Breast epithelium (tissue), 4 donors: ENCODE results near the gene ASB7. TPM values are rescaled to one million over a fixed set of nuclear protein-coding genes. Genes with fewer than 3 reads are reported as not detected.
"Not testable (repeated sequence)": the region's sequence is repeated elsewhere in the genome, so short reads cannot be mapped to it uniquely, and the experiment has no call there.

Source experiments
- DNase-seq, 2 donors: peaks; one replicate each; pipeline ENCODE4 v3.0.0-alpha.2; 2019; ENCODE audit warnings: low spot score in 2 of 2
- H3K27ac ChIP-seq, 2 donors: fragments of 200-600 bp; sonication (generic) in 1 of 2; one replicate each; pipeline ENCODE4 v1.5.1; 2016 to 2019; ENCODE audit warnings: mild to moderate bottlenecking in 1 of 2
- H3K27me3 ChIP-seq, 2 donors: fragments of 200-600 bp; sonication (generic) in 1 of 2; one replicate each; pipeline versions ENCODE4 v1.5.1 to v1.6.0; 2017 to 2019; ENCODE audit warnings: control low read depth in 1 of 2, mild to moderate bottlenecking in 1 of 2
- H3K36me3 ChIP-seq: fragments of 200-600 bp; one replicate; pipeline ENCODE4 v1.5.1; 2019
- H3K4me1 ChIP-seq, 2 donors: fragments of 200-600 bp; sonication (generic); one replicate each; pipeline ENCODE4 v1.5.1; 2016 to 2019; ENCODE audit warnings: control low read depth in 1 of 2
- H3K4me3 ChIP-seq, 3 donors: fragments of 200-600 bp; sonication (generic); 1 replicate in 2 of 3; 2 replicates in 1 of 3; pipeline ENCODE4 v1.5.1; 2016 to 2019; ENCODE audit warnings: mild to moderate bottlenecking in 3 of 3, moderate library complexity in 2 of 3
- H3K9me3 ChIP-seq, 2 donors: fragments of 200-600 bp; sonication (generic) in 1 of 2; one replicate each; pipeline ENCODE4 v1.5.1; 2016 to 2019; ENCODE audit warnings: control low read depth in 1 of 2
- CTCF ChIP-seq, 3 donors: fragments of 450-650 bp; IDR thresholded peaks; one replicate each; pipeline ENCODE4 v1.5.1; 2016 to 2017; ENCODE audit warnings: antibody characterized with exemption in 3 of 3, mild to moderate bottlenecking in 3 of 3, moderate library complexity in 3 of 3
- POLR2A ChIP-seq: fragments of 450-650 bp; IDR thresholded peaks from one replicate; pipeline ENCODE4 v1.6.1; 2016; ENCODE audit warnings: antibody characterized with exemption, mild to moderate bottlenecking, moderate library complexity
- POLR2AphosphoS5 ChIP-seq, 3 donors: sonication (generic); formaldehyde crosslinking; IDR thresholded peaks; one replicate each; pipeline ENCODE4 v1.6.1; 2017; ENCODE audit warnings: antibody characterized with exemption in 3 of 3
- intact Hi-C: fragments of 100-400 bp; cut with DNase I; formaldehyde crosslinking; loops from one replicate; pipeline ENCODE4 v1.15.1; 2023; ENCODE audit warnings: low total_unique reads
- total RNA-seq, 3 donors: library from RNA; depleted of rRNA; stranded (reverse); fragments of >200 nt; gene quantifications; one replicate each; pipeline ENCODE4 v1.1.0, GENCODE V29; 2016

Gene ASB7
- total RNA-seq, 3 donors from 2014 or later: 10.7 to 17.1 (median 12.1) TPM

DNA sequence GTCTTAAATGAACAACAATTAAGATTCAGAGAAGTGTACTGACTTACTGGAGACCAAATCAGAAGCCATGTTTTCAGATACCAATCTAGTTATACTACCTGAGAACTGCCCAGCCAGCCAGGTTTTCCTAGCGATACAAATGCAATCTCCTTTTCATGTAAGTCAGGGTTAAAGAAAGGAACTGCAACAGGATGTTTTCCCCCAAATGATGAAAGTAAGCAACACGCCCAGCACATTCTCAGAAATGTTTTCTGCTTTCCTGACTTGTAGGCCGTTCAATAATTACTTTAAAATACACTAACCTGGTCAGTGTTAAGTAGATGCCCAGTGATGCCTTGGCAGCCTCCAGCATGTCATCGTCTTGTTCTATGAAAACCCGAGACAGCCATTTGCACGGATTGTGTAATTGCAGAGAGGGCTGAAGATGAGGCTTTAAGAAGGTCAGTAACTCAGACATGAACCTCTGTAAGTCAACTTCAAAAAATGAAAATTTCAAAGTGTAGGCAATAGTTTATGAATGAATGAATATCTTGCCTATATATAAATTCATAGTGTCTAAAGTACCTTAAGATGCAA lies 30.7 kb upstream of the ASB7 start:
- Histone ChIP-seq H3K27me3 (no peaks in the 10 kb centered on the region), H3K27ac (no peak overlapping the region), H3K9me3 (no peaks in the 10 kb centered on the region), H3K36me3 (no peaks in the 10 kb centered on the region), H3K4me3 (no peak overlapping the region), H3K4me1 (no peaks in the 10 kb centered on the region)
- TF ChIP-seq POLR2A: no peak
- no peak for TF ChIP-seq POLR2AphosphoS5 (IDR thresholded peaks at IDR 0.05)
- no peak for TF ChIP-seq CTCF (IDR thresholded peaks at IDR 0.05)
- DNase-seq: no peak
- intact Hi-C loops: no loop called here

DNA sequence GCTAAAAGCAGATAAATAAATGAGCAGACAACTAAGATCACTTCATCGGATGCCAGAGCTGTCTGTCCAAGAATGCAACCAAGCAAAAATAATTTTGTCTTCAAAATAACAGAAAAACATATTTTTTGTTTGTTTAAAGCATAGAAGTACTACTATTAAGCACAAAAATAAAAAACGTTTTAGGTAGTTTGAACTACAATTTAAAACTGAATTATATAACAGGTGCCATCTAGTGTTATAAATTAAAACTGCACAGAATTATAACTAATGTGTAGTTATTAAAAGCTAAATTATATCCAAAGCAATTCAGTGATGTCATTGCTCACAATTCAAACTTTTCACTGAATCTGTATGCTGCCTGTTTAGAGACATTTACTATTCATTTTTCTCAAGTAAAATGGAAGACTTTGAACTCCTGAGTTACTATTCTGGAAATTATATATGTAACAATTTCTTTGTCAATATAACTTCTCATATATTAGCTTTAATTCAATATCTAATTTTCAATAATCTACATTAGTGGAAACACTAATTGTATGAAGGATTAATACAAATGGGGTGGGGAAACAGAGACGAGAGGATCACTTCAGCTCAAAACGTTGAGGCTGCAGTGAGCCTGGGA lies 29.9 kb upstream of the ASB7 start:
- no peaks in the 10 kb centered on the region for H3K9me3 ChIP-seq
- no peak overlapping the region for H3K4me3 ChIP-seq
- no peak overlapping the region for H3K27ac ChIP-seq
- no peaks in the 10 kb centered on the region for H3K36me3 ChIP-seq
- TF ChIP-seq CTCF (IDR thresholded peaks at IDR 0.05): peak; percentile 16 to 59 (median 59)
- TF ChIP-seq POLR2A: no peak
- TF ChIP-seq POLR2AphosphoS5 (IDR thresholded peaks at IDR 0.05): no peak
- DNase-seq: no peak
- intact Hi-C loops: no loop called here
- no peaks in the 10 kb centered on the region for H3K4me1 ChIP-seq
- no peaks in the 10 kb centered on the region for H3K27me3 ChIP-seq

GRCh38 chr15:100573526-100573925 lies 28.9 kb upstream of the ASB7 start:
- no peak for DNase-seq
- H3K9me3 ChIP-seq: no peaks in the 10 kb centered on the region
- H3K27me3 ChIP-seq: no peaks in the 10 kb centered on the region
- H3K4me1 ChIP-seq: no peaks in the 10 kb centered on the region
- no peak overlapping the region for H3K4me3 ChIP-seq
- no peak overlapping the region for H3K27ac ChIP-seq
- intact Hi-C loops: no loop called here
- H3K36me3 ChIP-seq: no peaks in the 10 kb centered on the region
- TF ChIP-seq CTCF (IDR thresholded peaks at IDR 0.05): no peak
- TF ChIP-seq POLR2AphosphoS5 (IDR thresholded peaks at IDR 0.05): no peak
- TF ChIP-seq POLR2A: no peak

DNA sequence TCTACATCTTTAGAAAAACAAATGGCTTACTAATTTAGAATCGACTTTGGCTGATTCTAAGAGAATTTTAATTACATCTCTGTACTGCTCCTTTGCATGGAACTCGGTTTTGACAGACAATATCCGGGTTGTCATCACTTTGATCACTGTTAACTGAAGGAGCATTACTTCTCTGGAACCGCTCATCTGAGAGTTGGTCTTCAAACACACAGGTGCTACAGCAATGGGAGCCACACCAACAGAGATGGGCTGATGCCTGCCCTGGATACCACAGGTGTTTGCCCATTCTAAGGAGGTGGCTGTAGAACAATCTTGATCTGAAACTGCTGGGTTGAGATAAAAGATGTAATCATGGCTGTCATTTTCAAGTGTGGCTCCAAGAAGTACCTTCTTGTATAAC lies 22.0 kb upstream of the ASB7 start:
- no peaks in the 10 kb centered on the region for H3K36me3 ChIP-seq
- intact Hi-C loops: no loop called here
- no peaks in the 10 kb centered on the region for H3K4me1 ChIP-seq
- H3K4me3 ChIP-seq: no peak overlapping the region
- H3K9me3 ChIP-seq: no peaks in the 10 kb centered on the region
- H3K27ac ChIP-seq: no peak overlapping the region
- H3K27me3 ChIP-seq: no peaks in the 10 kb centered on the region
- no peak for DNase-seq
- no peak for TF ChIP-seq CTCF (IDR thresholded peaks at IDR 0.05)
- no peak for TF ChIP-seq POLR2A
- TF ChIP-seq POLR2AphosphoS5 (IDR thresholded peaks at IDR 0.05): no peak

DNA sequence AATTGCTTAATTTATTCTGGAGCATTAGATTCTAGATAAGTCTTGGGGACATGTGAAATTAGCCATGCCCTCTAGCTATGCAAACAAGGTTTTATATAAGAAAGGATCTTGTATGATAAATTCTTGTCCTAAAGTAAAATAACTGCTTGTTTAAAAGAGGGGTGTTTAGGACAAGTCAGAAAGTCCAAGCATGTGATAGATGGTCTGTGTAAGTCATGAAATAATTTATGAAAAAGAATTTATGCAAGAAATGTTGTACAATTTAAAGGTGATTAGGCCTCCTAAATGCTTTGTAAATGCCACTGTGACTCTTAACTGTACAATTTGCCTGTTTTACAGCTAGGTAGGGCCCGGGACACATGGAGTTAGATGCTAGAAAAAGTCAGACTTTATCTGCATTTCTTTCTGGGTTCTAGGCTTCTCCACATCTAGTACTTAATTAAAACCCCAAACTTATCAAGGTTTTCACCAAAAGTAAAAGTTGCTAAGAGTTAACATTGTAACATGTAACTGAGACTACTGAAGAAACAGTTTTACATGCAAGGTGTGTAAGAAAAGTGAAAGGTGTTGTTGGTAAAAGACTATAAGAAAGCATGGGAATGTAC lies 13.6 kb upstream of the ASB7 start:
- H3K4me3 ChIP-seq: no peak overlapping the region
- TF ChIP-seq CTCF (IDR thresholded peaks at IDR 0.05) (no peak), POLR2AphosphoS5 (IDR thresholded peaks at IDR 0.05) (no peak), POLR2A (no peak)
- H3K27me3 ChIP-seq: no peaks in the 10 kb centered on the region
- H3K36me3 ChIP-seq: no peaks in the 10 kb centered on the region
- intact Hi-C loops: no loop called here
- H3K9me3 ChIP-seq: peaks cover 8 to 9% of the 10 kb centered on the region in 2 donors
- no peak for DNase-seq
- no peaks in the 10 kb centered on the region for H3K4me1 ChIP-seq
- no peak overlapping the region for H3K27ac ChIP-seq

- H3K27ac ChIP-seq, H3K9me3 ChIP-seq, DNase-seq, H3K4me1 ChIP-seq, H3K36me3 ChIP-seq, H3K27me3 ChIP-seq, H3K4me3 ChIP-seq: not testable (repeated sequence)
- intact Hi-C loops: loop anchor here (5.0 kb wide), 1 partner anchor 1349 kb away; no protein-coding TSS in a partner anchor
Observed at GRCh38 chr15:100591163-100591562, 11.2 kb upstream of the ASB7 start.
